Gastroesophageal sphincter (tissue), 3 donors: Measurements from ENCODE around the gene AFG1L.

Source experiments
- CTCF ChIP-seq, 4 experiments: fragments of 200-600 bp in 2 of 4; fragments of 450-650 bp in 2 of 4; sonication (generic) in 1 of 4; IDR thresholded peaks; one replicate each; pipeline ENCODE4 v1.5.1; 2017 to 2019; ENCODE audit warnings: antibody characterized with exemption in 4 of 4, mild to moderate bottlenecking in 2 of 4, moderate library complexity in 2 of 4
- EP300 ChIP-seq: sonication (generic); formaldehyde crosslinking; IDR thresholded peaks from one replicate; pipeline ENCODE4 v1.6.1; 2017; ENCODE audit warnings: antibody characterized with exemption, mild to moderate bottlenecking
- POLR2A ChIP-seq, 2 donors: fragments of 450-650 bp; IDR thresholded peaks; one replicate each; pipeline ENCODE4 v1.6.1; 2017; ENCODE audit warnings: antibody characterized with exemption in 2 of 2, mild to moderate bottlenecking in 2 of 2, moderate library complexity in 1 of 2
- POLR2AphosphoS5 ChIP-seq: sonication (generic); formaldehyde crosslinking; IDR thresholded peaks from one replicate; pipeline ENCODE4 v1.6.1; 2017; ENCODE audit warnings: antibody characterized with exemption

GRCh38 chr6:108359901-108360882 is 65.3 kb downstream of the AFG1L start:
- TF ChIP-seq CTCF (IDR thresholded peaks at IDR 0.05) (no peak), EP300 (no peak), POLR2AphosphoS5 (no peak), POLR2A (IDR thresholded peaks at IDR 0.05) (no peak)
